IPS-18c (cell line): ENCODE data around the gene SFXN5.
A peak's percentile ranks its signal among the peaks of the same experiment; 100 is the strongest.
"Not testable (repeated sequence)": the region's sequence is repeated elsewhere in the genome, so short reads cannot be mapped to it uniquely, and the experiment has no call there.

Experiments
- H3K4me3 ChIP-seq: 2 replicates; pipeline ENCODE4 v1.7.0; 2013; ENCODE audit warnings: low read depth, mild to moderate bottlenecking, low read length, moderate library complexity; ENCODE audit not compliant: insufficient read depth
- H3K9me3 ChIP-seq: one replicate; pipeline ENCODE4 v1.6.1; 2013; ENCODE audit warnings: mild to moderate bottlenecking, low read length, moderate library complexity; ENCODE audit not compliant: control insufficient read depth, insufficient read depth

Gene SFXN5

DNA sequence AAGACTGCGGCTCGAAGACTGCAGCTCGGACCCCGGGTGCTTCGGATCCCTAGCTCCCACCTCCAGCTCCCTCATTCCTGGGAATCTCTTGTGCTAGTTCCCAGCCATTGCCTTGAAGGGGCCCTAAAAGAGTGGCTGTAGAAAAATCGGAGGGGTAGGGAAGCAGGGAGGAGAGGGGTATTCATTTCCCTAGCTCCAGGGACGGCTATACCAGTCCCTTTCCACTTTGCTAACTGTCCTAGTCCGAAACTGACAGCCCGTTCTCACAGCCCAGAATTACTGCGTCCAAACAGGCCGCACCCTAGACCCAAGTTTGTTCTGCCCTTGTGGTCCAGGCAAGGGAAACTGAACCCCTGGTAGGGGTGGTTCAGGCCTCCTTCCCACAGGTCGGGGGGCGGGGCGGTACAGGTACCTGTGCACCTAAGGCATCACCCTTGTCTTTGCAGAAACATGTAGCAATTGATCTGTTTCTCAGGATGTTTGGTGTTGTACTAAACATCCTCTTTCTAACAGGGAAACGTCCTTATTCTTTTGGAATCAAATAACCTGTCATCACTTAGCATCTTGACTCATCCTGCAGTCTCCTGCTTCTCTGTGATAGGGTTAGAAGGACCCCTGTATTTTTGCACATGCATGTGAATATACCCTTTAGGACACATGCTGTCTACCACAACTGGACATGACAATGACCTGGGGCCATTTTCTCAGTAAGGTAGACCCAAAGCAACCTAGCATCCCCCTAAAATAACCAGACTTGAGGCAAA is 150.2 kb downstream of the SFXN5 start:
- peaks cover 2% of the 10 kb centered on the region for H3K9me3 ChIP-seq
- no peak overlapping the region; the same call in 1 of the 2 replicates for H3K4me3 ChIP-seq

DNA sequence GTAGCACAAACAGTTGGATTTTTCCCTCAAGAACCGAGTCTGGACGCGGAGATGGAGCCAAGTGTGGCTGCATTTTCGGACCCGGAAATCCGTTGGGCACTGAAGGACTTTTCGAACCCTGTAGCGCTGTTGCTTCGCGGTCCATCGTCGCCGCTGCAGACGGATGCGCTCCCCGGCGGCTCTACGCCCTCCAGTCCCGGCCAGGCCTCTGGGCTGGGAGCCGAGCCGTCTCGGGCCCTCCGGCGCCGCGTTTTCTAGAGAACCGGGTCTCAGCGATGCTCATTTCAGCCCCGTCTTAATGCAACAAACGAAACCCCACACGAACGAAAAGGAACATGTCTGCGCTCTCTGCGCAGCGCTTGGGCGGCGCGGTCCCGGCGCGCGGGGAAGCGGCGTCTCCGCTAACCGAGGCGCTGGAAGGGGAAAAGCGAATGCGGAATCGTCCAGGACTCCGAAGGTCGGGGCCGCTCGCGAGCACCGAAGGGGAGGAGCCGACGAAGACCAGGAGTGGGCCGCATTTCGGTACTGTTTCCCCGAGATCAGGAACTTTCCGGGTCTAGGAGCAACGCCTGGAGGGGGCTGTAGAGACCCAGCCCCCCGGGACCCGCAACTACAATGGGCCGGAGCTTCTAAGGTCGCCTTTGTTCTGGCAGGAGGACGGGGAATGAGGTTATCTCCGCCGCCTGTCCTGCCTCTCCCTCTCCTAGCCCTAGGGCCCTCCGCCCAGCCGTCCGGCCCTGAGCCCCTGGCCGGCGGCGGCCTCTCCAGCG is 151.0 kb downstream of the SFXN5 start:
- Histone ChIP-seq H3K4me3 (peak overlapping the region; percentile 53), H3K9me3 (peaks cover 2% of the 10 kb centered on the region)

DNA sequence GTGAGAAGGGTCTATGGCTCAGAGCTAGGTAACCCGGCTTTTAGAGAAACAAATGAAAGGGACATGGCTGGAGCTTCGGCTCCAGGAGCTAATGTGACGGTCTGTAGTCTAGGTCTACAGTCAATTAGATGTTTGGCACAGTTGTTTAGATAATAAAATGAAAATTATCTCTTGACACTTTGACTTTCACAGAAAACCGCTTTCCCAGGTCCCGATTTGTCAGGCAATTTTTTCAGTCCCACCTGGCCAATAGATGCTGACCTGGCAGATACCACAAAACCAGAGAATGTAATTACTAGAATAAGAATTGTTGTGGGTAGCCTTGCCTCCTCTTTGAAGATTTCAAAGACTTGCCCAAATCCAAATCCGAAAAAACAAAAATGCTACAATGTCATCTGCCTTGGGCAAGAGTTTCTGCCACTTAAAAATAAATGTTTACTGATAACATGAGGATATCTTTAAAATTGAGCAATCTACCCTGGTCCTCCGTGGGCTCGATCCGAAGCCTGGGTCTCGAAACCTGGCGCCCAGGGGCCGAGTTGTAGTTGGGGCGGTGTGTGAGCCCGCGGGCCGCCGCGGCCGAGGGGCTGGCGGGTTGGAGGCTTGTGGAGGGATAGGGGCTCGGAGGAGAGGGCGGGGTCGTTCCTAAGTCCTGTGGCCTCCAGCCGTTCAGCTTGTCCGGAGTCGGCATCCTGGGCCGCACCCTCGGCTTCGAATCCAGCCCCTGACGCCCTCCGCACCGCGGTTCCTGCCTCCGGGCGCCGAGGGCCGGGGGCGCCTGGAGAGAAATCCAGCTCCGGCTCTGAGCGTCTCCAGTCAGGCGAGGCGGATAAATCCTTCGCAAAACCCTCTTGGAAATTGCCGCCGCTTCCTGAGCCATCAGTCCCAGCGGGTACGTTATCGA is 151.8 kb downstream of the SFXN5 start:
- Histone ChIP-seq H3K9me3 (peaks cover 2% of the 10 kb centered on the region), H3K4me3 (peak overlapping the region; percentile 53)

DNA sequence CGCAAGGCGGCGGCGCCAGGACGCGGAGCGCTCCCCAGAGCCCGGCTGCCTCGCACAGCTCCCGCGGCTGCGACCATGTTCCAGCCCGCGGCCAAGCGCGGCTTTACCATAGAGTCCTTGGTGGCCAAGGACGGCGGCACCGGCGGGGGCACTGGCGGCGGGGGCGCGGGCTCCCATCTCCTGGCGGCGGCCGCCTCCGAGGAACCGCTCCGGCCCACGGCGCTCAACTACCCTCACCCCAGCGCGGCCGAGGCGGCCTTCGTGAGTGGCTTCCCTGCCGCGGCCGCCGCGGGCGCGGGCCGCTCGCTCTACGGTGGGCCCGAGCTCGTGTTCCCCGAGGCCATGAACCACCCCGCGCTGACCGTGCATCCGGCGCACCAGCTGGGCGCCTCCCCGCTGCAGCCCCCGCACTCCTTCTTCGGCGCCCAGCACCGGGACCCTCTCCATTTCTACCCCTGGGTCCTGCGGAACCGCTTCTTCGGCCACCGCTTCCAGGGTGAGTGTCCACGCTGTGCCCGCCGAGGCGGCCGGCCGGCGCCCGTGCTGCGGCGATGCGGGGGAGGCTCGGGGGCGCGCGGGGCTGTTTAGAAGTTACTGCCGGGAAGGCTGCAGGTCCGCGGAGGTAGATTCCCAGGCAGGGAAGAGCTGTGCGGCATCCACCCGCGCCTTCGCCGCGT is 153.5 kb downstream of the SFXN5 start:
- H3K4me3 ChIP-seq, result peak overlapping the region; percentile 47
- peaks cover 2% of the 10 kb centered on the region for H3K9me3 ChIP-seq

DNA sequence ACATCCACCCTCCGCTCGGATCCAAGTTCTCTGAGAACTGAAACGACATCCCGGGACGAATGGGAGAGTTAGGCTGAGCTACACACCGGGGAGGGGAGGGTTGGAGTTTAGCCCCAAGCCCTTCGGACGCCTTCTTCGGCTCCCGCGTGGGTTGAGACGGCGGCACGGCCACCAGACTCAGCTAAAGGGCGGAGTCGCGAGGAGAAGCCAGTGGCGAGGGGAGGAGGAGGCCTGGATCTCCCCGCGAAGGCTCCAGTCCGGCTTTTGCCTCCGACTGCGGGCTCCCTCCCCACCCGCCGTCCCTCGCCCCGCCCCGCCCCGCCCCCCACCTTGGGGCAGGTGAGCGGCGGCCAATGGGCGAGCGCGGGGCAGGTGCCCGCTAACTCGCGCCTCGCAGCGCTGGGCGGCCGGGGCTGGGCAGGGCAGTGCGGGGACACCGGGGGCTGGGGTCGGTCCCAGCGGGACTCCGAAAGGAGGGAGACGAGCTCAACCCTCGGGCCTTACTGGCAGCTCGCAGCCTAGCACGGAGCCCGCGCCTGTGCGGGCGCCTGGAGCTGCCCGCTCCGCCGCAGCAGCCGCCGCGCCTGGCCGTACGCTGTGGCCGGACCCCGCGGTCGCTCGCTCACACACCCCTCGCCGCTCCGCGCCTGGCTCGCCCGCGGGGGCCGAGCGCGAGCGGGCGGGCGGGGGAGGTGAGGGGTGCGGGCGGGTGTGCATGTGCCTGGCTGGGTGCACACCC is 154.2 kb downstream of the SFXN5 start, which contains the start of gene EMX1:
TSS of gene EMX1 (plus strand) at position 382 of the 739 bp plus-strand sequence. CDS start at position 716, 334 bp downstream.
- Histone ChIP-seq H3K9me3 (peaks cover 2% of the 10 kb centered on the region), H3K4me3 (peak within 1 kb of the TSS; percentile 66)

DNA sequence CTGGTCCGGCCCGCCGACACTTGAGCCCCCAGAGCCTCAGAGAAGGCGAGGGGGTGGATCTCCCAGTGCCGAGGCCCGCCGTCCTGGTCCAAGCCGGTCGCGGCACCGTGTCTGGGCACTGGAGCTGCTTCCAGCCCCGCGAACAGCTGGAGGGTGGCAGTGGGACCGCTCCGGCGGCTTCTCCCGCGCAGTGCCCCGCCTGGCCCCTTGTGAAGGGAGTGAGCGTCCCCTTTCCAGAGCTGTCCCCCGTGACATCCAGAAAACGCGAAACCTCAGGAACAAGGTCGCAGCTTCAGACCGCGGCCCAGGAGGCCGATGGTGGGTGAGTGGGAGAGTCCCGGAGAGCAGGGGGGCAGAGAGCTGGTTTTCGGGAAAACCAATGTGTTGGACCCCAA is 154.8 kb downstream of the SFXN5 start:
- Histone ChIP-seq H3K9me3 (peaks cover 2% of the 10 kb centered on the region), H3K4me3 (peak overlapping the region; percentile 66)

DNA sequence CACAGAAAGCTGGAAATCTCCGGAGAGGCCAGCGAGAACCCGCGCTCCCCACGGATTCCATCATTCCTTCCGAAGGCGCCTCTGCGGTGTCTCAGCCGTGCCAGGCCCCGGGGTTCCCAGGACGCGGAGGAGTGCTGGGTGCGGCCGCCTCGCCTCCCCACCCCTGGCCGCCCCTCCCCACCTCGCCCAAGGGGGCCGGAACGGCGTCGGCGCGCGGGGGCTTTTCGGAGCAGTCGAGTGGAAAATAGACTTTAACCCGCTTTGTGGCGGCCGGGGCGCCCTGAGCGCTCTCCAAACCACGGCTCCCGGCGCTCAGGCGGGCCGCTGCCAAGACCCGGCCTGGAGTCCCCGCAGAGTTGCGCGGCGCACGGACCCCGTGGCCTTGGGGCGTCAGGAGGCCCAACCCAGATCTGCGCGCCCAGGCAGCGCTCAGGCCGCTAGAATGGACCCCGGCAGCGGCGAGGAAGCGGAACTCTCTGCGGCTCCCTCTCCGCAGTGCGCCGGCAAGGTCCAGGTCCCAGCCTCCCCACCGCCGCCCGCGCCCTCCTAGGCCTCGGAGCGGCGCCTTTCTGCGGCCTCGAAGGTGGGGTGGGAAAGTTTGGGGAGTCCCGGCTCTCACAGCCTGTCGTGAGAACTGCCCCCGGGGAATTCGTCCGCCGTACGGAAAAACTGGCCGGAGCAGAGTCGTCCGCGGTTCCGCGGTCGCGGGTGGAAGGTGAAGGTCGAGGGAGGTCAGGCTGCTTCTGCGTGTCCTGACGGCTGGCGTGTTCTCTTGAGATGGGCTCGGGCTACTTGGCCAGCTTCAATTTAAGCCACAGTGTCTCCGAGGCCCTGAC is 155.4 kb downstream of the SFXN5 start:
- Histone ChIP-seq H3K4me3 (peak overlapping the region; percentile 66), H3K9me3 (peaks cover 2% of the 10 kb centered on the region)

DNA sequence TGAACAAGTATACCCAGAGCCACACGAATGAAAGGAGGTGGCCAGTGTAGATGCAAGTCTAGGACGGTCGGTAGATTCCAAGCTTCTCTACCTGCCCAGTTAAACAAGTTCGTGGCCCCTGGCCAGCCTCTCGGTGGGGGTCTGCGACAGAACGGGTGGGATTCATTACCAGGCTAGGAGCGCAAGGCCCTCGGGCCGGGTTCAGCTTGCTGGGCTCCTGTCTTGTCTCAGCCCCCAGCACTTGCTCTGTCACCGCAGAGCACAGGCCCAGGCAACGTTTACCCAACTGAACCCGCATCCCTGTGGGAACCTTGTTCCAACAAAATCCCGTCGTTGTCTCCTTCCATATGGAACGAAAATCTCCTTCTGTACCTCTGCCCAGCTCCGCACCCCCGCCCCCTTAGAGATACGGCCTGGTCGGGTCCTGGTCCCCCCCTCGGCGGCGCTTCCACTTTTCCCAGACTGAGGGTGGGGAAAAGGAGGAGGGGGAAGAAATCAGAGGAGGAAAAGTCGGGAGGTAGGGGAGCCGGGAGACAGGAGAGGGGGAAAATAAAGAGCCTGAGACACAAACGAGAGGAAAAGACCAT is 156.1 kb downstream of the SFXN5 start:
- no peaks in the 10 kb centered on the region for H3K9me3 ChIP-seq
- peak overlapping the region; percentile 66 for H3K4me3 ChIP-seq

DNA sequence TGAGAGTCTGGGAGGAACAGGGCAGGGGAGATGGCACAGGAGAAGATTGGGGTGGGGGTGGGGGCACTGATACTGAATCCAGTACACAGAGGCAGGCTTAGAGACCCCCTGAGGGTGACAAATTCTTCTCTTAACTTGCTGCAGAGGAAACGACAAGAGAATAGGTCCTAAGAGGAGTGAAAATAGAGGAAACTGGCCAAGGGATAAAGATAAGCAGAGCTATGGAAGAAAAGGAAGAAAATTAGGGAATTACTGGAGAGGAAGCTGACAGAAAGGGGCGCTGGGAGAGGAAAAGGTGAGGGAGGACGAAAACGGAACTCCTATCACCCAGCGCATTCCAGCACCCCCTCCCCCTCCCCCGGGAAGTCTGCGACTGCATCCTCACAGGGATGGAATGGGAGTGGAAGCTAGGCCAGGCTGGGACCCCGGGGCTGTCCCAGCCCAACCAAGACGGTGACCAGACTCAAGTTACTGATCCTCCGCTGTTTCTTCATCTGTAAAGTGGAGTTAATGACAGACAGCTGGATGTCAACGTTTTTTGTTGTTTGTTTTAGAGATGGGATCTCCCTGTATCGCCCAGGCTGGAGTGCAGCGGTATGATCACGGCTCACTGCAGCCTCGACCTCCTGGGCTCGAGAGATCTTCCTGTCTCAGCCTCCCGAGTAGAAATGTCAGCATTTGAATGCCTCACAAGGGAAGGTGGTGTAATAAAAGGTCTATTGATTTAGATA is 156.8 kb downstream of the SFXN5 start:
- Histone ChIP-seq H3K9me3 (no peaks in the 10 kb centered on the region), H3K4me3 (no peak overlapping the region; the same call in 1 of the 2 replicates)

DNA sequence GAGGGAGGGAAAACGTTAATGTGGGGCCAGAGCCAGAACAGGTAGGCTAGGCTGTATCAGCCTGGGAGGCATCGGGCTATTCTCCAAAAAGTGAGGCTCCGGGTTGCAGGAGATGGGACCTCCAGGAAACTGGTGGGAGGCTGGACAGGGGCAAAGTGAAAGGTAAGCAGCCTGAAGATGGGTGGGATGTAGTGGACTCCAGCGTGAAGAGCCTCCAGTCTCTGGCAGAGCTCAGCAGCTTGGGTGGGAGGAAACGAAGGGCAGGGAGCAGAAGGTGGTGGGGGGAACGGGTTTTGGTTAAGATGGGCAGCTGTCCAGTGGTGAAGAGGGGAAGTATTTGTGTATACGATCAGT is 157.3 kb downstream of the SFXN5 start:
- Histone ChIP-seq H3K9me3 (no peaks in the 10 kb centered on the region), H3K4me3 (no peak overlapping the region)

DNA sequence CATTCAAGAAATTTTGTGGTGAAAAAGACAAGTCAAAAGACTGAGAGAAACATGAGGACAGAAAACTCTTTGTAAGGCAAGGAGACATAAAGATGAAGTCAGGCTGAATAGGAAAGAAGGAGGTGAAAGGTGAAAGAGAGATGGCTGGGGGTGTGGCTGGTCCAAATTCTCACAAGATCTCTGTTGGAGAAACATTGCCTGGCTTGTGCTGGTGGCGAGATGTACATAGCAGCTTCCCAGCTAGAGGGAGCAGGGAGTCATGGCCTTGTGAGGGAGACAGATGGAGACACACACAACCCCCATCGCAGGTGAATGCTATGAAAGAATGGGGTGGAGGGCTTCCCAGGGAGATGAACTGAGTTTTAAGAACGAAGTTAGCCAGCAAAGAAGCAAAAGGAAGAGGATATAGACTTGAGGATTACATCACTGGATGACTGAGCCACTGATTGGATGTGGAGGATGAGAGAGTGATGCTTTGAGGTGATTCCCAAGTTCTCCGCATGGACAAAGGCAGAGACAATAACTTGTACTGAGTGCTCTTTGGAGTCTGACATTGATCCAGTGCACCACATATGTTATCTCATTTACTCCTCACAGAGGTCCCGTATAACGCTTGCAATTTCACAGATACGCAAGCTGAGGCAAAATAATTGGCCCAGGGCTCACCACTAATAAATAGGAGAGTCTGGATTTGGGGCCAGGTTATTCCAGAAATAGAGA is 157.9 kb downstream of the SFXN5 start:
- Histone ChIP-seq H3K9me3 (no peaks in the 10 kb centered on the region), H3K4me3 (no peak overlapping the region; the same call in 1 of the 2 replicates)

DNA sequence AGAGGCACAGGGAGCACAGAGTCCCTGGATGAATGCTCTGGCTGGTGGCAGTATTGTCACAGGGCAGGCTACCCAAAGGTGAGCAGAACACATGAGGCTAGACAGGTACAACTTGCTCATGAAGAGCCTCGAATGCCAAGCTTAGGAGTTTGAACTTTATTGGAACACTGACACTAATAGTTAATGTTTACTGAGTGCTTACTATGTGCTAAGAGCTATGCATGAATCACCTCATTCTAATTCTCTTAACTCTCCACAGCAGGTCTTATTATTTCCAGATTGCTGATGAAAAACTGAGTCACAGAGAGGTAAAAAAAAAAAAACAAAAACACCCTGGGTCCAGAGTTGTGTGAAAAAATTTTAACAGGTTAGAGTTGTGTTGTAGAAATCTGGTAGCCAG is 160.3 kb downstream of the SFXN5 start:
- H3K9me3 ChIP-seq, result no peaks in the 10 kb centered on the region
- no peak overlapping the region for H3K4me3 ChIP-seq

DNA sequence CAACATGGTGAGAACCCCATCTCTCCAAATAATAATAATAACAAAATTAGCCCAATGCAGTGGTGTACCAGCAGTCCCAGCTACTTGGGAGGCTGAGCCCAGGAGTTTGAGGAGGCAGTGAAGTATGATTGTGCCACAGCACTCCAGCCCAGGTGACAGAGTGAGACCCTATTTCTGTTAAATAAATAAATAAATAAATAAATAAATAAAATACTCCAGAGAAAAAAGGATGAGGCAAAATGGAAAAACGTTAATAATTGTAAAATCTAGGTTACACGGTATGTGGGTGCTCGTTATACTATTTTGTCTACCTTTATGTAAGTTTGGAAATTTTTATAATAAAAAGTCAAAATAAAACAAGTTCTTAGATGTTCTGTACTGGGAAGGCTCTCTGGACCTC is 162.8 kb downstream of the SFXN5 start:
- no peaks in the 10 kb centered on the region for H3K9me3 ChIP-seq
- H3K4me3 ChIP-seq, result no peak overlapping the region

DNA sequence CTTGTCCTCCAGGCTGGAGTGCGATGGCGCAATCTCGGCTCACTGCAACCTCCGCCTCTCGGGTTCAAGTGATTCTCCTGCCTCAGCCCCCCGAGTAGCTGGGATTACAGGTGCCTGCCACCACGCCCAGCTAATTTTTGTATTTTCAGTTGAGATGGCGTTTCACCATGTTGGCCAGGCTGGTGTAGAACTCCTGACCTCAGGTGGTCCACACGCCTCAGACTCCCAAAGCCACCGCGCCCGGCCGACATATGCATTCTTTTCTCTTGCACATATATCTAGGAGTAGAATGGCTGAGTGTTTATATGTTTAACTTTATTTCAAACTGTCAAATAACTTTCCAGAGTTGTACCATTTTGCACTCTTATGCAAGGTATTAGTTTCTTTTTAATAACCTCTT is 164.1 kb downstream of the SFXN5 start:
- not testable (repeated sequence) for H3K9me3 ChIP-seq, H3K4me3 ChIP-seq
